HG03103 (cell line): Measurements from ENCODE around the gene CBLC.

Experiments
- ATAC-seq: cut with Tn5 transposase; IDR thresholded peaks from one replicate; pipeline ENCODE4 v1.9.1; 2021; ENCODE audit warnings: low read depth; ENCODE audit not compliant: unreplicated experiment

Gene CBLC

GRCh38 chr19:44794610-44795009 lies 16.9 kb downstream of the CBLC start:
- ATAC-seq: no peak

DNA sequence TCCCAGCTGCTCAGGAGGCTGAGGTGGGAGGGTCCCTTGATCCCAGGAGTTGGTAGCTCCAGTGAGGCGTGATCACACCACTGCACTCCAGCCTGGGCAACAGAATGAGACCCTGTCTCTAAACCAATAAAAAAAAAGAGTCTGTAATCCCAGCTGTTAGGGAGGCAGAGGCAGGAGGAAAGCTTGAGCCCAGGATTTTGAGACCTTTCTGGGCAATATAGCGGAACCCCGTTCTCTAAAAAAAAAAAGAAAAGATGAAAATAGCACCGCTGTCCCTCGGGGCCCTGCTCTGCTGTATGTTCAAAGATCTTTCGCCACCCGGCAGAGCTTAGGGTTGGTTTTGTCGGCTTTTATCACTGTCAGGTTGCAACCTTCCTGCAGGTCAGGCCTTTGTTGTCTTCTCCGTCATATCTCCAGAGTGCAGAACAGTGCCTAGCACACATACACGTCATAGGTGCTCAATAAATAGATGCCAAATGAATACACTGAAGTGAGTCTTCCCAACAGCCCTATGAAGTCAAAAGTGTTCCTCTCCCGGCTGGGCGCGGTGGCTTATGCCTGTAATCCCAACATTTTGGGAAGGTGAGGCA lies 17.8 kb downstream of the CBLC start:
- ATAC-seq: no peak

GRCh38 chr19:44796701-44797115 lies 19.0 kb downstream of the CBLC start:
- no peak for ATAC-seq

- no peak for ATAC-seq
Observed at GRCh38 chr19:44799627-44800346, 22.1 kb downstream of the CBLC start.

DNA sequence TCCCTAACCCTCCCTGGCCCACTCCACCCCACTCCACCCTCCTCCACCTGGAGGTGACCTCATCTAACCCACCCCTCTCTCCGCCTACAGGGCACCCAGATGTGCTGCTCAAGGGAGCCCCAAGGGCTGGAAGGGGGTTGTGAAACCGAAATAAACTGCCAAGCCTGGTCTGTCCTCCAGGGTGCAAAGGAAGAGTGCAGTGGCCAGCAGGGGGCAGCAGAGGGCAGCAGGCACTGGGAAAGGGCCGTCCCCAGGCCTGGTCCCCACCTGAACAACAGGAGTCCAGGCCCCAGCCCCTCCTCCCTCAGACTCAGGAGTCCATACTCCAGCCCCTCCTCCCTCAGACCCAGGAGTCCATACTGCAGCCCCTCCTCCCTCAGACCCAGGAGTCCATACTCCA lies 22.8 kb downstream of the CBLC start:
- peak; percentile 78 for ATAC-seq

GRCh38 chr19:44803442-44804428 lies 26.0 kb downstream of the CBLC start:
- no peak for ATAC-seq

GRCh38 chr19:44806291-44806690 lies 28.6 kb downstream of the CBLC start:
- ATAC-seq: no peak

DNA sequence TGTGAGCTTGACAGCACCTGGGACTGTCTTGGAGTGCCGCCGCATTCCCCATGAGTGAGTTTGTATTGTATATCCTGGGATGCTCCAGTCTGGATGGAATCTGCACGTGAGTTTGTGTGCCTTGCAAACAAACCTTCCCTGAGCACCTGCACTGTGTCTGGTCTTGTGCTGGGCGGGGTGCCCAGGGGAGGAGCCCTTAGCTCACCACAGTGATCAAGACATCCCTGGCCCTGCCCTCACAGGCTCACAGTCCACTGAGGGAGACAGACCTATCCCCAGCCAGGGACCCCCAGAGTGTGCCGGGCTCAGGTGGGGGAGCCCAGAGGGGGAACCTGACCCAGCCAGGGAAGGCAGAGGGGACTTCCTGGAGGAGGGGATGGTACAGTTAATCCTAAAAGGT lies 29.5 kb downstream of the CBLC start:
- no peak for ATAC-seq

GRCh38 chr19:44807652-44808462 lies 30.2 kb downstream of the CBLC start:
- no peak for ATAC-seq

DNA sequence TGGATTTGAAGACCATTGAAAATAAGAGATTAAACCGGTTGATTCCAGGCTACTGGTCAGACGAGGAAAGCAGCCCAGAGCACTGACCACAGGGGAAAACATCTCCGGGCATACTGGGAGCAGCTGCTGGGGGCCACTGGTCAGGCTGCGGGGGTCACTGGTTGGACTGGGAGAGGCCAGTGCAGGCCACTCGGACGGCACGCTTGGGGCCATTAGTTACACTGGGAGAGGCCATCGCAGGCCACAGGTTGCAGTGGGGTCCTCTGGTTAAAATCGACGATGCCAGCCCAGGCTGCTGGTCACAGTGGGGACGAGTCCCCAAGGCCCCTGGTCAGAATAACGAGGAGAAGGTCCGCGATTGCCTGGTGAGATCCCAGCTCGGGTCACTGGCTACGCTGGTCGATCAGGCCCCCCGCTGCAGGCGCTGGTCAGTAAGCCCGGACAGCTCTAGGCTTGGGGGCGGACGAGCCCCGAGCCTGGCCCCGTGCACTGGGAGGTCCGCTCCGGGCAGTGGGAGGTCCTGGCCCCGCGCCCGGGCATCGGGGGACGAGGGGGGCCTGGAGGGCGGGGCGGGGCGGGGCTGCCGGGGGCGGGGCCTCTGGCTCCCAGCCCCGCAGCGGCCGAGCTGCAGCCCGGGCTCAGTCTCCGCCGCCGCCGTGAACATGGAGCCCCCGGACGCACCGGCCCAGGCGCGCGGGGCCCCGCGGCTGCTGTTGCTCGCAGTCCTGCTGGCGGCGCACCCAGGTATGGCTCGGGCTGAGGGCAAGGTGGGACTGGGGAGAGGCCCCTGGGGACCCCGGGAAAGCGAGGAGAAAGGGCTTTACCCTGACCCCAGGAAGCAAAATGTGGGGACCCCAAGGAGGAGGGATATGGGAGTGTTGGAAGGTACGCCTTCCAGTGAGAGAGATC lies 31.0 kb downstream of the CBLC start, which contains the start of gene BCAM:
TSS of gene BCAM (plus strand) at position 641 of the 909 bp plus-strand sequence. CDS start at position 663, 22 bp downstream.
- no peak for ATAC-seq

DNA sequence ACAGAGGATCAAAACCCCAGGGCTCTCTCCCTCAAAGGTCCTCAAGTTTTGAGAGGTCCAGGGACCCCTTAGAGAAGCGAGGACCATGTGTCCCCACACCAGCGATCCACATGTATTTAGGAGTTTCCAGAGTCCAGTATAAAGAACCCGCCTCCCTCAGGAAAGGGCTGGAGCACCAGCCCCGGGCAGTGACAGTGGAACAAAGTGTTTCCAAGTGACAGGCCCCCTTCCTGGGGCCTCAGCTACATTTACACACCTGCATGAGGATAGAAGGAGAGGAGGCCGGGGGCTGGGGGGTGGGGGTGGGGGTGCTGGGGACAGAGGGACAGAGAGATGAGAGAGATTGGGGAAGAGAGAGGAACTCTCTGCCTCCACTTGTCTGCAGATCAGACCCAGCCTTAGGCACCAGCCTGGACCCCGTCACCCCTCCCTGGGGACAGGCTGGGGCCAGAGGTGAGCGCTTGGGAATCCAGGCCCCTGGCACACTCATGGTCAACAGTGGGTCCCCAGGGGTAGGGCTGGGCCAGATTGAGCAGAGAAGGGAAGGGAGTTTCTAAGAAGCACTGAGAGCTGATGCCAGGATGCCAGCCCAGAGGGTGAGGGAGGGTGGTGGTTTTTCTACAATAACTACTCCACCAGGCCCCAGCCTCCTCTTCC lies 32.0 kb downstream of the CBLC start:
- no peak for ATAC-seq

DNA sequence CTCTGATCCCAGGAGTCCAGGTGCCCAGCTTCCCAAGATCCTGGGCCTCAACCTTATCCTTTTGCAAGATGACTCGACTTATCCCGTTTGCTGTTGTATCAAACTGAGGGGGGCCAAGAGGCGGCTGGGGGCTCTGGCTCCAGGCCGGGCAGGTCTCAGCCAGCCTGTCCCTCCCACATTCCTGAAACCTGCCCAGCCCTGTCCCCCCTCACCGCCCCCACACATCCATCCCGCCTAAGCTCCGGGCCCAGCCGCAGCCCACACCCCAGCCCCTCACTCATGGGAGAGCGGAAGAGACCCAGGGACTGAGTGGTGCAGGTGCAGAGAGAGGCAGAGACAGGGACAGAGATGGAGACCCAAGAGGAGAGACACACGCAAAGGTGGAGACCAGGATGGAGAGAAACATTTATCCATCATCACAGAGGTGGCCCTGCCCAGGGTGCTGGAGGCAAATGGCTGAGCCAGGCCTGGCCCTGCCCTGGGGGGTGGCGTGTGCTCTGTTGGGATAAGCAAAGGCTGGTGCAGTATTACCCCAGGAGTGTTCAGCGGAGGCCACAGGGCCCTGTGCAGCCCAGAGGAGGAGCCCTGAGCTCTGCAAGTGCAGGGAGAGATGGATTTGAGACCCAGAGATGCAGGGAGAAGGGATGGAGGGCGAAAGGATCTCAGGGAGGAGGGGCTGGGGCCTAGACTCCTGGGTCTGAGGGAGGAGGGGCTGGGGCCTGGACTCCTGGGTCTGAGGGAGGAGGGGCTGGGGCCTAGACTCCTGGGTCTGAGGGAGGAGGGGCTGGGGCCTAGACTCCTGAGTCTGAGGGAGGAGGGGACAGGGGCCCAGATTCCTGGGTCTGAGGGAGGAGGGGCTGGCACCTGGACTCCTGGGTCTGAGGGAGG lies 32.8 kb downstream of the CBLC start:
- no peak for ATAC-seq

GRCh38 chr19:44811122-44811419 lies 33.4 kb downstream of the CBLC start:
- ATAC-seq: no peak

DNA sequence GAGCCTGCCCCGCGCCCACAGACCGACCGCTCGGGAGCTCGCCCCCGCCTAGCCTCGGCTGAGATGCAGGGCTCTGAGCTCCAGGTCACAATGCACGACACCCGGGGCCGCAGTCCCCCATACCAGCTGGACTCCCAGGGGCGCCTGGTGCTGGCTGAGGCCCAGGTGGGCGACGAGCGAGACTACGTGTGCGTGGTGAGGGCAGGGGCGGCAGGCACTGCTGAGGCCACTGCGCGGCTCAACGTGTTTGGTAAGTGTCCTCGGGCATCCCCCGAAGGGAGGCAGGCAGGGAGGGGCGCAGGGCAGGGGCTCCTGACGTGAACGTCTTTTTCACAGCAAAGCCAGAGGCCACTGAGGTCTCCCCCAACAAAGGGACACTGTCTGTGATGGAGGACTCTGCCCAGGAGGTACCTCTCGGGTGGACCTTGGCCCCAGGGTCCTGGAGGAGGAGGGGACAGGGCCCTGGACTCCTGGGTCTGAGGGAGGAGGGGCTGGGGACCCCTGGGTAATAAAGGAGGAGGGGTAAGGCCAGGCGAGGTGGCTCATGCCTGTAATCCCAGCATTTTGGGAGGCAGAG lies 34.5 kb downstream of the CBLC start:
- no peak for ATAC-seq

- no peak for ATAC-seq
Observed at GRCh38 chr19:44813070-44813840, 35.6 kb downstream of the CBLC start.

DNA sequence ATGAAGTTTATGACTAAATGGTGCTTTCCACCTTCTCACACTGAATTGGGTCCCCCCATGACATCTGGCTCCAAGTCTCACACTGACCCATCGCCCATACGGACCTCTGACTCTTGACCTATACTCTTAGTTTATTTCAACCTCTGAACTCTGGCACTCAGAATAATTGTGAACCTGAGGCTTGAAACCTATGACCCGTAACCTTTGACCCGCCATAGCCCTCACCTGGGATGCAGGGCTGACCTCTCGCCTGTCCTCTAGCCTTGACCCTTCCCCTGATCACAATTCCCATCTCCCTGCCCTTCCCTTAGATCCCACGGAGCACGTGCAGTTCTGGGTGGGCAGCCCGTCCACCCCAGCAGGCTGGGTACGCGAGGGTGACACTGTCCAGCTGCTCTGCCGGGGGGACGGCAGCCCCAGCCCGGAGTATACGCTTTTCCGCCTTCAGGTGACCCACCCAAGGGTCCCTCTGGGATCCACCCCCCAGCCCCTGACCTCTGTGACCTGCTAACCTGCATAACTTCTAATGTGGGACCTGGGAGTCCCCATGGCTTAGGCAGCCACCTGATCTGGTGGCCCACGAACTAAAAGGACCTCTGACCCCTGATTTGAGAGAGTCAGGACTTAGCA lies 36.3 kb downstream of the CBLC start:
- no peak for ATAC-seq
